CD1c-positive myeloid dendritic cell (primary cell): ENCODE measurements around the gene CCDC12.

ENCODE experiments used
- DNase-seq: peaks from one replicate; pipeline ENCODE4 v3.0.0-alpha.2; 2016; ENCODE audit errors: extremely low spot score

Gene CCDC12

DNA sequence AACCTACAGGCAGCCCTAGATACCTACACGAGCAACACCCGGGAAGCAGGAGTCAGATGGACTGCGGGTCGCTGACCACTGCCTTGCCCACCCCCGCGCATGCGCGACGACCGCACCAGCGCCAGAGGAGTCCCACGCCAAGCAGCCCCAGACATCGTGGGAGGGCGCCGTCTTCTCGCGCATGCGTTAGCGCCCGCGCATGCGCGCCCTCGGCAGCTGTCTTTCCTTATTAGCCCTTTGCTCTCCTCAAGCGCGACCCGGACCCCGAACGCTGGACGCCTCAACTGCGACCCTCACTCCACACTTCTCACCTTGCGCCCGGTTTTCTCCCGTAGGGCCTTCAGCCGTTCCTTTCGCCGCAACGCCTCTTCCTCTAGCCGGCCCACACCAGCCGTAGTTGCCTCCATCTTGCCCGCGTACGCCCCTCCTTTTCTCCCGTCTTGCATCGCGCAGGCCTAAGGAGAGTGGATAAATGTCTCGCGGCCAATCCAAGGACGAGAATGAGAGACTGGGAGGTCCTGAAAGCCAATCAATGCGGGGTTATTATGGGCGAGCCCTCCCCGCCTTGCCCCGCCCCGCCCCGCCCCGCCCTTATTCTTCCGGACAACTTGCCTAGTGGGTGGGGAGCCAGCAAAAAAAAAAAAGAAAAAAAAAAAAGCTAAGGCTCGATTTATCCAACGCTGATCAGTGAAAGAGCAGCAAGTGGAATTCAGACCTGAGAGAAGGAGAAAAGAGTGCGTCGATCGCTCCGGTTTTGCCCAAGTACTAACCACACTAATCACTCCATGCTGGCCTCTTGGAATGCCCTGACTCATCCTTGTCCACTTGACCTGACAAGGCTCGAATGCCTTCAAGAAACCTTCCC, at the start of gene CCDC12:
Gene CCDC12 (minus strand): TSS at position 420 of the 865 bp plus-strand sequence. CDS start 13 bp downstream, at position 407.
- DNase-seq = peak; percentile 98

DNA sequence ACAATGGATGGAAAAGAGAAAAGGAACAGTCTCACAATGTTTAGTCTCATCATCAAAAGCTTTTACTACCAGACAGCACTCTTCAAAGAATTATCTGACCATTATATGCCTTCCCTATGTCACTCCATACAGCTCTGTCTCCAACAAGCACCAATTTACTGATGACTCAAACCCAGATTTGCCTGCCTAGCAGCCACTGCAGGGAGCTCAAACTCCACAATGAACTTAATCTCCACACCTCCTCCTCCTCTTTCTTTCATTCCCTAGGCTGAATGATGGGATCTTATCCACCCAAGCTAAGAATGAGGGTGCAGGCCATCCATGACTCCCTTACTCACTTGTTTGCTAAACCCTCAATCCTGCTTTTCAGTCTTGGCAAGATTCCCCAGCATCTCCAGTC, 48.4 kb upstream of the CCDC12 start:
- DNase-seq = no peak

DNA sequence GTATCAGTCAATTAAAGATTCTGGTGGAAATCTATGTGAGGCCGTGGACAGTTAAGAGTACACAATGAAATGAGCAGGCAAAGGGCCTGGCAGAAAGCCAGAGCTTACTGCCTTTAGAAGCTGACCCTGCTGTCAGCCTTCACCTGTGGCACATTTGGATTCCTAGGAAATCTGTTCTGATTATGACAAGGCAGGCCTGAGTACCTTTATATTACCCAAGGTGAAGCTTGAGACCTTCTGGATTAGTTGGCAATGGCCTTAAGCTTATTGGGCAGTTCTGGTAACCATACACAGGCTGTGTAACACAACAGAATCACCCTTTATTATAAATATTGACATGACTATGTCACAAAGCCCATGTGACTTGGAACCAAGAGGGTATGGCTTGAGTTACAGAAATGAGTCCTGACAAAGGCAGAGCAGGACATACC, 46.1 kb upstream of the CCDC12 start:
- no peak for DNase-seq

DNA sequence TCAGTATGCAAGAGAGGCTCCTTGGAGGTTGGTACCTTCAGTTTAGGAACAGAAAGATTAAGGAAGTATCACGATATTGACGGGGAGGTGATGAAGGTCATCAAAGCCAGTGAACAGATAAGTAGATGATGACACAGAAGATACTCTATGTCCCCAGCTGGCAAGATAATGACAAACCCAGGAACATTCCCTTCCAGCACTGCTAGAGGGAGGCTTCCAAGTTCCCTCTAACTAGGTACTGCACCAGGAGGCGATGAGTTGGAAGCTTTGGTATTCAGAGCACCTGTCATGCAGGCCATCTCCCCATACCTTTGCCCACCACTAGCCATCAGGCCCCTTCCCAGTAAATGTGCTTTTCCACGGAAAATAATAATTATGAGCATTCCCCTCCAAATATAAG, 43.8 kb upstream of the CCDC12 start:
- no peak for DNase-seq

DNA sequence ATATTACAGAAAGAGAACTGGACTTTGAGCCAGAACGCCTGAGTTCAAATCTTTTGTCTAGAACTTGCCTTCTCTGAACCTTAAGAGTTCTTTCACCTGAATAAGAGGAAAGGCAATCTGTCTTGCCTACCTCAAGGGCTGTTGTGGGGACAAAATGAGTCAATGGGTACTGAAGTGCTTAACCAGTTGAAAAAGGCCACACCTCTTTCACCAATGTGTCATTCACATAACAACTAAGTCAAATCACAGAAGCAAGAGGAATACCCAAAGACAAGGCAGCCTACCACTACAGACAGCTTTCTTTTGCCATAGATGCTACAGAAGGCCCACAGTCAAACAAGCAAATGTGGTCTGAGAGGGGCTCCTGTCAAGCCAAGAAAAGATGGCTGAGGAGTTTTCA, 42.7 kb upstream of the CCDC12 start:
- DNase-seq = no peak

DNA sequence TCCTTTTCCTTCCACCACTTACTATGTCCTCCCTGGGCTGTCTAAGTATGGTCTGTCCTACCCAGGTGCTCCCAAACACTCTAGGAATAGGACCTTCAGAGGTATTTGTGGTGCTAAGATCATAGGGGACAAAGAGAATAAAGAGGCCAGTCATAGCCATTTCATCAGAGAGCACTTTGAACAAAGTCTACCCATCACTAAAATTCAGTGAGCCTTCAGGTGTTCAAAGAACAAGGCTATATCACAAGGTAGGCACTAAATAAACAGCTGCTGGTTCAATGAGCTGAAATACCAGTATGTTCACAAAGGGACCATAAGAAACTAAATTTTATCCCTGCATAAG, 41.7 kb upstream of the CCDC12 start:
- DNase-seq = no peak

DNA sequence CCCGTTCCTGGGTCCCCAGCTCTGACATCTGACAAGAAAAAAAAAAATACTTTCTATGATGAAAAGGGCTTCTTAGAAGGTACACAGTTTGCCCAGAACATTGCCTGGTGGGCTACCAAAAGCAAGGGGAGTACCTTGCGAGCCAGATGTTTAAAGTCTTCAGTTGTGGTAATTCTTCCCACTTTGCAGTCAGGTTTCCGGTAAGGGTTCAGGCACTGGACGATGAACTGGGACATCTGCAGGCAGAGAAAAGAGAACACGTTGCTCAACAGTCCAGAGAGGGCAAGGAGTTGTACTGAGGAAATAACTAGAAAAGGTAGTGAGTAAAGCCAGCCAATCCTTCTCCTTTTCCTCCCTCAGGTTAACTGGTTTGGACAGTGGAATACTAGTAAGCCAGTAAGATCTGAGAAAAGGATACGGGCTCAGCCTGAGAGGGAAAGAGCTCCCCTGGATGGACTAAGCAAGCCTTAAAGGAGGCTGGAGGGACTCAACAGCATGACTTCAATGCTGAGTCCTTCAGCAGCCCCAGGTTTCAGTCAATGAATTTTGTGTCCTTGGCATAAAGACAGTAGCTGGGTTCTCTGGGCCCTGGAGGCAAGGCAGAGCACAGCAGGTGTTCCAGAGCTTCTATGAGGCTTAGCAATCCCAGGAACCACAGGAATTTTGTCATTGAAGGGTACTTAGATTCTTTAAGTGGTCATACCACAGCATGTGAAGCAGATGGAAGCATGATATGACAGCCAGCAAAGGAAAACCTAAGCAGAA, 41.1 kb upstream of the CCDC12 start:
- DNase-seq = no peak

DNA sequence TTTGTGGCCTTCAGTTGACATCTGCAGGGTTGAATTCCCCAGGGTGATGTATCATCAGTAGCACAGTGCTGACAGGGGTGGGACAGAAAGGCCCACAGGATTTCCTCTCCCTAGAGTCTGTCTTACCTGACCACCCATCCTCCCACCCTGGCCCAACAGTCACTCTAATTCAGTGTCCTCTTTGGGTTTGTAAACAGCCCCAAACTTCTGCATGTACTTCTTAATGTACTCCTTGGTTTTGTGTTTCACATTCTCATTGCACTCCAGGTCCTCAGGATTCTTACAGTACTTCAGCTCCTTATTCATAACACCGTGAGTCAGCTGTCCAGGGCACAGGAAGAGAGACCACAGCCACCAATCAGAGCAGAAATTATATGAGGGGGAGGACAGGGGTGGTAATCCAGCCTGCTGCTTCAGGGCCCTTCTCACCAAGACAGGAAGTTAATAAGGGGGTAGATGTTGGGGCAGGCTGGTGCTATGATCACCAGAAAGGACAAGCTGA, 40.4 kb upstream of the CCDC12 start:
- no peak for DNase-seq

DNA sequence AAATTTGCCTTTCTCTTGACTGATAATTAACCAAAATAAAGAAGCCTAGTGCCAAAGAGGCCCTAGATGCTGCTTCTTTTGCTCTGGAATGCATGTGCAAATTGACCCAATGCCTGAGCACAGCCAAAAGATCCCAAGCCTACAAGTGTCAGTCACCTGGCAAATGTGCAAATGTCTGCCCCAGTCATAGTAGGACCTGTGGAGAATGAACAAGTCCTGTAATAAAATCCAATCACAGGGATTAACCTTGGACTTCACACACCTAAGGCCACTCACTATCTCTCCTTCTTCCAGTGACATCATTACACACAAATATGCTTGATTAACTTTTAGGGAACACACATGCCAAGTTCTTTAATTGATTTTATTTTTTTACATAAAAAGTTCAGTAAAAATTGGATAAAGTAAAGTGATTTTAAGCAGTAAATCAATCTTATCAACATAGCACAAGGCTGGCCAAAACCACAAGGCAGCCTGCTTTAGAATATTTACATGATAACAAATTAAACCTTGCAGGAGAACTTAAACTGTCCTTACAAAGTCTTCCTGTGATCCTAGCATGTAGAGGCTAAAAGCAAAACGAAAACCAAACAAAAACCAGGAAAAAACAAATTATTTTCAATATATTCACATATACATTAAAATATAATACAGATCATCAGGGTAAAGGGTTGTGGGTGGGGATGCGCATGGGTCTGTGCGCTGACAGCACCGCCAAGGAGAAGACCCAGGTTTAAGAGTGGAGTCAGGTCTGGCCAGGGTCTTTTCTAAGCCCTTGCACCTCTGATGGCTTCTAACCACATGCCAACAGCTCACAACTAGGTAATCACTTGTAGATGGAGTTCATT, 39.8 kb upstream of the CCDC12 start:
- DNase-seq = no peak

DNA sequence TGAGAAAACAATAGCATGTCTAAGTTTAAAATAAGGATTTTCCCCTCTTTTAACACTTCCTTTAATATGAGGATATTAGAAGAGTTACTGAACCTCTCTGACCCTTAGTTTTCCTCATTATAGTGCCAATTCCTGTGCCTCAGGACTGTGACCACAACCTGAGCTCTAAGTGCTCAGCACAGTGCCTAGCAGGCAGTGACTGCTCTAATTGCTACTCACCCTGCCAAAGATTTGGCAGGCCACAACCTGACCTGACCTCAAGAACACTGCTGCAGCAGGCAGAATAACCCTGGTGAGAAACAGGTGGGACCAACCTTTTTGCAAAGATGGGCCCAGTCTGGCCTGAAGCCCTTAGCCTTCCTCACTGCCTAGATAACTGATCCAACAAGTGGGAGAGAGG, 38.6 kb upstream of the CCDC12 start:
- no peak for DNase-seq

DNA sequence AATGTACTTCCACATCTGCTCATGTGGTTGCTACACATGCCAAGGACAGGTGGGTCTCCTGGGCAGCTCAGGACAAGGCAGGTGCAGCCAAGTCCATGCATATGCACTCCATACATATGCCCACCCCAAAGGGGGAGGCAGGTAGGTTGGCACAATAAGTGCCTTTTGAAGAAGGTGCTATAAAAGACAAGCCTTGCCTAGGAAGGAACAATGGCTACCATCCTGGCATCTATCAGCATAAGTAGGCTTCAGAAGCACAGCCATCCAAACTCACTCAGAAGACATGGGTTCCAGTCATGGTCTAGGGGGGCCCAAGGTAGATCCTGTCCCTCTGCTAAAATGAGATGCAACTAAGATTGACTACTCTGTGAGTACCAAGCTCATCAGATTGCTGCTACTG, 37.5 kb upstream of the CCDC12 start:
- DNase-seq = no peak

DNA sequence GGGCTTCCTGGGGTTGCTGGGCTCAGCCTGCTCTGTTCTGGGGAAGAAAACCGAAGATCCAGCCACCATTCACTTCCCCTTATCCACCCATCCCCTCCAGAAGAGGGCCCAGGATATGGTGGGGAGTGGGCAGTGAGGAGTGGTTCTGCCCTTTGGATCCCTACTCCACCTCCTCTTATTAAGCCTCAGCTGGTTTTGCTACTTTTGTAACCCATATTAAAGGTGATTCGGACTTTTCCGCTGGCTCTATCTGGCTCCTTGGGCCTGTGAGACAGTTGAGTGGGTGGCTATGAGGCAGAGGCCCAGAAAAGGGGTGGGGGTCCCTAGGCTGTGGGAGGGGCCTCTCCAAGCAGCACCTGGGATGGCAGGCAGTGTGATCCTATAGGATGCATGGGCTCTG, 36.7 kb upstream of the CCDC12 start:
- DNase-seq = no peak

DNA sequence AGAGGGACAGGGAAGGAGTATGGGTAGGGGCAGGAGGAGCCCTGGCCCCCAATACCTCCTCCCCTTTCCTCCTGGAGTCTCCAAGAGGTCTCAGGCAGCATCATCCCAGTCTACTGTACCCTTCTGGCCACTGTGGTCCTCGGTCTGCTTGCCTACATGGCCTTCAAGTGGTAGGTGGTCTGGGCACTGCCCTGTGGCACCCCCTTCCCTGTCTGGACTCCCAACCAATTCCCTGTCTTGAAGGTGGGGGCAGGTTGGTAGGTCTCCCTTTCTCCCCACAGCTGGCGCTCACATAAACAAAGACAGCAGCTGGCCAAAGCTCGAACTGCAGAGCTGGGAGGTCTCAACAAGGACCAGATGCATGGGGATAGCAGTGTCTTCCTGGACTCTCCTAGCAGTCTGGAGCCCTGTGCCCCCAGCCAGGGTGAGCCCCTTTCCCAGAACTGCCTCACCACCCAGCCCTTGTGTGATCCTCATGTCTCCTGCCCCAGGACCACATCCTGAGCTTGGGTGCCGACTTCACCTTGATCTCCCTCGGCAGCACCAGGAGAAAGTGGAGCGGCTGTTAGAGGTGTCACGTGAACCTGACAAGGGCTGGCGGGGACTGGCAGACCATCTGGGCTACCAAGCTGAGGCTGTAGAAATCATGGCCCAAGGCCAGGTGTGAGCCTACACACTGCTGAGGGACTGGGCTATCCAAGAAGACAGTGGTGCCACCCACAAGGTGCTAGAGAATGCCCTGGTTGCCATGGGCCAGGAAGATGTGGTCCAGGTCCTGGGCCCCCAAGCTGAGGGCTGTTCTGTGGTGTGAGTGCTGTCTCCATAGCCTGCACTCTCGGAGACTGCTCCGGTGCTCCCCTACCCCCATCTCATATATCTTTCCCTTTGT, 36.0 kb upstream of the CCDC12 start:
- no peak for DNase-seq

DNA sequence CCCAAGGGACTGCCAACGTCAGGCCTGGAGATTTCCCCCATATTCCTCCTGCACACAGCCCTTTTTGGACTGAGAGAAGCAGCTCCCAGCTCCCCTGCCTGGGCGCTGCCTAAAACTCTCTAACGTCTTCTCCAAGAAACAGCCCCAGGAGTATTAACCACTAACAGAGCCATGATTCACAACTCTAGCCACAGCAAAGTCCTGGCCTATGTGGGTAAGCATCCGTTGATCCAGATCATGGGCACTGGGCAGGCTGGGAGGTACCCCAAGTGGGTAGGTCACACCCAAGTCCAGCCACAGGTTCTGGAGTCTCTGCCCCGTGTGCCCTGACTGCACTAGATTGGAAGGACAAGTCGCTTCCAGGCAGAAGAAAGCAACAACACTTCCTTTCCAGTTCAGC, 34.8 kb upstream of the CCDC12 start:
- DNase-seq = no peak

DNA sequence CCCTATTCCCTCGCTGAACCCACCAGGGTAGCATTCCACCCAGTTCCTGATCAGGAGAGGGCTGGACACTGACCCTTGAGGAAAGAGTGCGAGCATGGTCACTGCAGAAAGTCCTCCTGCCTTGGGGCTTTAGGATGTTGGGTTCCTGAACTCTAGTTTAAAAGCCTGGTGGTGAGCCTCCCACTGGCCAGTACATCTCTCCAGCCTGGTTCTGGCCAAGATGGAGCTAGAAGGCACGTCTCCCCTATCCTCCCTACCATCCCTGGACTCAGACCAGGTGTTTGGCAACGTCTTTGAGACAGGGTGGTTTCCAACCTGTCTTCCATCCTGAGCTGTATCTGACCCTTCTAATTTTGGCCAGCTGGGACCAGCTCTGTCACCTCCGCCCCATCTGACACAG, 34.4 kb upstream of the CCDC12 start:
- DNase-seq = no peak

DNA sequence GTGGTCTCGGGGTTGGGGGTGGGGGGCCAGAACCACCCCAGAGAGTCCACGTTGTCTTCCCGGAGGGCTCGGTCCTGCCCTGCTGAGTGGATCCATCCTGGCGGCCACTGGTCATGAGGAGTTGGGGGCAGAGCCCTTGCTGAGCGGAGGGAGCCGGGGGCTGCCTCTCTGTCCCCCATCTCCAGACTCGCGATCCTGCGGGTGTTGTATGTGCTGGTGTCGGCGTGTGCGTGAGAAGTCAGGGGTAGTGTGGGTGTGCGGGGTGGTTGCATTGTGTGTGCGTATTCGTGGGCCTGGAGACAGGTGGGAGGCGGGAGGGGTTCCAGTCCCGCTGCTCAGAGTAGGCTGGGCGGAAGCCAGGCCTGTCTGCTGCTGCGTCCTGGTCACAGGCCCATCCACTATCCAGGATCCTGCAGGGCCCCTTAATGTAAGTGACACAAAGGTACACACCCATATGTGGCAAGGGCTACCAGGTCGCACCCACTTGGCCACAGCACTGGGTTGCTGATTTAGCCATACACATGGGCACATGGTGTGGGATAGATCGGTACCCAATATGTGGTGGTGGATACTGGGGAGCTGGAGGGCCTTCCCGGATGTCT, 33.7 kb upstream of the CCDC12 start:
- DNase-seq = no peak

DNA sequence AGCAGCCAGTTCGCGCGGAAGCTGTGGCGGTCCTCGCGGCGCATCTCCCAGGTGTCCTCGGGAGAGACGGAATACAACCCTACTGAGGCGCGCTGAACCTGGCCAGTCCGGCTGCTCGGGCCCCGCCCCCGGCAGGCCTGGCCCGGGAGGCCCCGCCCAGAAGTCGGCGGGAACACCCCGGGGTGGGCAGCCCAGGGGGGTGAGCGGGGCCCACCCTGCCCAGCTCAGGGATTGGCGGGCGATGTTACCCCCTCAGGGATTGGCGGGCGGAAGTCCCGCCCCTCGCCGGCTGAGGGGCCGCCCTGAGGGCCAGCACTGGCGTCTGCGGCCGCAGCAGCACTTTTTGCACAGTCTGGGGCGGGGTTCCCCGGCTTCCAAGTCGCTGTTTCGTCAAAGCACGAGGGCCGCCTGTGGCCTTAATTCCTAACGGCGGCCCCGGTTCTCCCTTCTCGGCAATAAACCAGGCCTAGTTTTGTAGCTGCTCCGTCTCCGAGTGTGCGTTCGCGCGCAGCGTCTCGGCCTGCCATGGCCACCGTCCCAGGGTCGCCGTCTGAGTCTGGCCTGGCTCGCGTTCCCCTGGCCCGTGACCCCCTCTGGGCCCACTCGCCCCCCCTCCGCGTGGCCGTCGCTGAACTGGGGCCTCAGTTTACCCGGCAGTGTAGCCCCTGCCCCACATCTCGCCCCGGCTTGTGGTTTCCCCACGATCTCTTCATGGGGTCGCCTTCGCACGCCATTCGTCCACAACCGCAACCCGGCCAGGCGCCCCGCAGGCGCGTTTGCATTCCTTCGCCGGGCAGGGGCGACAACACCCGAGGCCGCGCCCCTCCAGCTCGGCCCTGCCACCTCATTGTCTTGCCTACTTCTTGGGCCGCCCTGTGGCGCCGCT, 32.9 kb upstream of the CCDC12 start:
- peak; percentile 84 for DNase-seq

DNA sequence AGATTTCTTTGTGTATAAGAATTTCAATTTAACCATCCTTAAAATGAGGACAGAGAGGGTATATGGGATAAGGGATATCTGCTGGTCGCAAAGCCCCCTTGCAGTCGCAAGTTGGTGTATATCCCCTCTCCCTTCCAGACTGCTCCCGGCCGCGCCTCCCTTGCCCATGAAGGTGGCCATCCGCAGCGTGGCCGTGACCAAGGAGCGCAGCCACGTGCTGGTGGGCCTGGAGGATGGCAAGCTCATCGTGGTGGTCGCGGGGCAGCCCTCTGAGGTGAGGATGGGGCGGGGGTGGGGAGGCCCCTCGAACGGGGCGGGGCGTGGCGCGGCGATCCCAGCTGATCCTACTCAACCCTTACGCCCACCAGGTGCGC, 32.3 kb upstream of the CCDC12 start:
- DNase-seq = no peak

DNA sequence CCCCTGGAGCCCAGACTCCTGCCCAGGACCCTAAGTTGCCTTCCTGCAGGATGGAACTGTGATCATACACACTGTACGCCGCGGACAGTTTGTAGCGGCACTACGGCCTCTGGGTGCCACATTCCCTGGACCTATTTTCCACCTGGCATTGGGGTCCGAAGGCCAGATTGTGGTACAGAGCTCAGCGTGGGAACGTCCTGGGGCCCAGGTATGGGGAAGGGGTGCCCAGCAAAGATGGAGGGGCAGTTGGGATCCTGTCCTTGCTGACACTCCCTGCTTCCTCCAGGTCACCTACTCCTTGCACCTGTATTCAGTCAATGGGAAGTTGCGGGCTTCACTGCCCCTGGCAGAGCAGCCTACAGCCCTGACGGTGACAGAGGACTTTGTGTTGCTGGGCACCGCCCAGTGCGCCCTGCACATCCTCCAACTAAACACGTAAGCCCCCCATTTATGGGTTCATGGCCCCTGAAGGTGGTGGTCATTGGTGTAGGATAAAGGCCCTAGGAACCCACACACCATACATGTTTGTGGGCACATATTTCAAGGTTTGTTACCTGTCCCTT, 31.8 kb upstream of the CCDC12 start:
- no peak for DNase-seq
